SU-DHL-6 (cell line): ENCODE data around the gene STOML1.

Experiments used
- H2AFZ ChIP-seq: fragments of 200-600 bp; sonication (generic); 2 replicates; pipeline ENCODE4 v1.6.1; 2014; ENCODE audit warnings: low read depth, mild to moderate bottlenecking, moderate library complexity, mixed read lengths, antibody characterized with exemption, low read length; ENCODE audit not compliant: severe bottlenecking
- H3F3A ChIP-seq: fragments of 200-600 bp; shearing (Covaris generic); 2 replicates; pipeline ENCODE4 v1.6.0; 2016; ENCODE audit warnings: antibody characterized with exemption, mild to moderate bottlenecking; ENCODE audit not compliant: insufficient read depth
- H3K27ac ChIP-seq: fragments of 200-600 bp; sonication (generic); 2 replicates; pipeline ENCODE4 v1.5.1; 2016; ENCODE audit warnings: low read depth, mild to moderate bottlenecking, low read length, moderate library complexity, mixed read lengths
- H3K27me3 ChIP-seq: fragments of 200-600 bp; sonication (generic), shearing (Covaris generic); 2 replicates; pipeline ENCODE4 v1.6.0; 2014; ENCODE audit warnings: mild to moderate bottlenecking, low read length
- H3K36me3 ChIP-seq: fragments of 200-600 bp; sonication (generic); 2 replicates; pipeline ENCODE4 v1.6.1; 2014; ENCODE audit warnings: mild to moderate bottlenecking, low read length, mixed read lengths
- H3K4me2 ChIP-seq: fragments of 300-600, 200-600 bp; shearing (Covaris generic), sonication (generic); 2 replicates; pipeline ENCODE4 v1.6.0; 2014; ENCODE audit warnings: low read length, low read depth, mild to moderate bottlenecking; ENCODE audit not compliant: poor library complexity, severe bottlenecking
- H3K4me3 ChIP-seq: fragments of 200-600 bp; sonication (generic); 2 replicates; pipeline ENCODE4 v1.5.1; 2014; ENCODE audit warnings: antibody characterized with exemption, low read length, mild to moderate bottlenecking, mixed read lengths; ENCODE audit not compliant: insufficient read depth, poor library complexity, severe bottlenecking
- H3K79me2 ChIP-seq: fragments of 200-600 bp; sonication (generic); 2 replicates; pipeline ENCODE4 v1.6.1; 2014; ENCODE audit warnings: mild to moderate bottlenecking, low read length, moderate library complexity; ENCODE audit not compliant: insufficient read depth
- H3K9ac ChIP-seq: fragments of 200-600 bp; sonication (generic); 2 replicates; pipeline ENCODE4 v1.7.0; 2014; ENCODE audit warnings: mild to moderate bottlenecking, low read length
- H3K9me2 ChIP-seq: fragments of 200-600 bp; sonication (generic); replicated peaks from 2 replicates; pipeline ENCODE4 v1.6.1; 2014; ENCODE audit warnings: low read length; ENCODE audit not compliant: insufficient read depth
- H3K9me3 ChIP-seq: fragments of 200-600 bp; sonication (generic); 2 replicates; pipeline ENCODE4 v1.6.1; 2014; ENCODE audit warnings: low read length, mixed read lengths; ENCODE audit not compliant: insufficient read depth
- H4K20me1 ChIP-seq: fragments of 200-600 bp; sonication (generic); 2 replicates; pipeline ENCODE4 v1.6.1; 2014; ENCODE audit warnings: low read depth, mild to moderate bottlenecking, antibody characterized with exemption, low read length, moderate library complexity, mixed read lengths
- CTCF ChIP-seq: fragments of 200-600 bp; sonication (generic); IDR thresholded peaks from one replicate; pipeline ENCODE4 v1.5.1; 2017; ENCODE audit warnings: antibody characterized with exemption, mild to moderate bottlenecking, low read length, moderate library complexity; ENCODE audit not compliant: insufficient read depth, poor library complexity, severe bottlenecking
- EZH2phosphoT487 ChIP-seq: fragments of 200-600 bp; sonication (generic), shearing (Covaris generic); conservative IDR thresholded peaks from 2 replicates; pipeline ENCODE4 v1.6.1; 2018; ENCODE audit warnings: mild to moderate bottlenecking, antibody characterized with exemption, low read length, moderate library complexity, mixed read lengths

The STOML1 gene

GRCh38 chr15:73959801-73960200, 32.3 kb downstream of the STOML1 start:
- H3K4me3 ChIP-seq, result no peak overlapping the region
- no peaks in the 10 kb centered on the region for H4K20me1 ChIP-seq
- no peak overlapping the region for H3K4me2 ChIP-seq
- H3K79me2 ChIP-seq, result no peaks in the 10 kb centered on the region
- no peaks in the 10 kb centered on the region for H3K9me3 ChIP-seq
- TF ChIP-seq CTCF (no peak), EZH2phosphoT487 (no peak)
- no peaks in the 10 kb centered on the region for H3K9me2 ChIP-seq
- H3K27ac ChIP-seq, result no peak overlapping the region
- H3F3A ChIP-seq, result no peaks in the 10 kb centered on the region
- H2AFZ ChIP-seq, result no peak overlapping the region
- no peak overlapping the region for H3K9ac ChIP-seq
- H3K27me3 ChIP-seq, result no peaks in the 10 kb centered on the region
- no peaks in the 10 kb centered on the region for H3K36me3 ChIP-seq

GRCh38 chr15:73959012-73959581, 33.0 kb downstream of the STOML1 start:
- no peaks in the 10 kb centered on the region for H3K27me3 ChIP-seq
- TF ChIP-seq EZH2phosphoT487, result no peak
- no peak for TF ChIP-seq CTCF
- no peaks in the 10 kb centered on the region for H3K9me3 ChIP-seq
- H4K20me1 ChIP-seq, result no peaks in the 10 kb centered on the region
- no peak overlapping the region for H3K4me2 ChIP-seq
- H3K36me3 ChIP-seq, result no peaks in the 10 kb centered on the region
- no peak overlapping the region for H3K4me3 ChIP-seq
- no peak overlapping the region for H2AFZ ChIP-seq
- H3K9ac ChIP-seq, result no peak overlapping the region
- no peak overlapping the region for H3K27ac ChIP-seq
- H3F3A ChIP-seq, result no peaks in the 10 kb centered on the region
- no peaks in the 10 kb centered on the region for H3K79me2 ChIP-seq
- no peaks in the 10 kb centered on the region for H3K9me2 ChIP-seq

- H3K79me2 ChIP-seq, result no peaks in the 10 kb centered on the region
- H3F3A ChIP-seq, result no peaks in the 10 kb centered on the region
- no peak overlapping the region for H3K4me2 ChIP-seq
- H3K36me3 ChIP-seq, result no peaks in the 10 kb centered on the region
- no peak overlapping the region for H2AFZ ChIP-seq
- no peak overlapping the region for H3K4me3 ChIP-seq
- no peaks in the 10 kb centered on the region for H3K9me3 ChIP-seq
- no peak overlapping the region for H3K9ac ChIP-seq
- H4K20me1 ChIP-seq, result no peaks in the 10 kb centered on the region
- no peak overlapping the region for H3K27ac ChIP-seq
- TF ChIP-seq CTCF (no peak), EZH2phosphoT487 (no peak)
- H3K27me3 ChIP-seq, result no peaks in the 10 kb centered on the region
- no peaks in the 10 kb centered on the region for H3K9me2 ChIP-seq
Observed at GRCh38 chr15:73957785-73958184, 34.3 kb downstream of the STOML1 start.
